ENCODE measurements around the gene PTPRN2.
"Not testable (repeated sequence)": the region's sequence is repeated elsewhere in the genome, so short reads cannot be mapped to it uniquely, and the experiment has no call there.

PTPRN2 gene

GRCh38 chr7:158532093-158532627, 55.5 kb downstream of the PTPRN2 start:
- no peak for DNase-seq (ENCODE audit: low read depth in 3 of 3)

- DNase-seq (ENCODE audit: low read depth in 3 of 3), result no peak
Measured at GRCh38 chr7:158531661-158532060, 56.0 kb downstream of the PTPRN2 start.

- DNase-seq (ENCODE audit: low read depth in 3 of 3), result no peak
Measured at GRCh38 chr7:158530800-158531609, 56.6 kb downstream of the PTPRN2 start.

- no peak for DNase-seq (ENCODE audit: low read depth in 3 of 3)
Measured at GRCh38 chr7:158529181-158530096, 58.2 kb downstream of the PTPRN2 start.

- no peak for DNase-seq (ENCODE audit: low read depth in 3 of 3)
Measured at GRCh38 chr7:158527915-158528502, 59.6 kb downstream of the PTPRN2 start.

GRCh38 chr7:158527495-158527894, 60.1 kb downstream of the PTPRN2 start:
- DNase-seq (ENCODE audit: low read depth in 3 of 3), result no peak

- DNase-seq (ENCODE audit: low read depth in 3 of 3), result no peak
Measured at GRCh38 chr7:158527038-158527437, 60.6 kb downstream of the PTPRN2 start.

- no peak for DNase-seq (ENCODE audit: low read depth in 3 of 3)
Measured at GRCh38 chr7:158526531-158526930, 61.1 kb downstream of the PTPRN2 start.

GRCh38 chr7:158525648-158526484, 61.8 kb downstream of the PTPRN2 start:
- no peak for DNase-seq (ENCODE audit: low read depth in 3 of 3)

- no peak for DNase-seq (ENCODE audit: low read depth in 3 of 3)
Measured at GRCh38 chr7:158524749-158525635, 62.6 kb downstream of the PTPRN2 start.

GRCh38 chr7:158524286-158524685, 63.3 kb downstream of the PTPRN2 start:
- DNase-seq (ENCODE audit: low read depth in 3 of 3), result not testable (repeated sequence)

- DNase-seq (ENCODE audit: low read depth in 3 of 3), result not testable (repeated sequence)
Measured at GRCh38 chr7:158523877-158524276, 63.7 kb downstream of the PTPRN2 start.

- DNase-seq (ENCODE audit: low read depth in 3 of 3), result not testable (repeated sequence)
Measured at GRCh38 chr7:158523165-158523856, 64.3 kb downstream of the PTPRN2 start.

- DNase-seq (ENCODE audit: low read depth in 3 of 3), result not testable (repeated sequence)
Measured at GRCh38 chr7:158521795-158522194, 65.8 kb downstream of the PTPRN2 start.

GRCh38 chr7:158520825-158521224, 66.8 kb downstream of the PTPRN2 start:
- no peak for DNase-seq (ENCODE audit: low read depth in 3 of 3)

- DNase-seq (ENCODE audit: low read depth in 3 of 3), result no peak
Measured at GRCh38 chr7:158519633-158520174, 67.9 kb downstream of the PTPRN2 start.

GRCh38 chr7:158518980-158519632, 68.5 kb downstream of the PTPRN2 start:
- DNase-seq (ENCODE audit: low read depth in 3 of 3), result no peak

- DNase-seq (ENCODE audit: low read depth in 3 of 3), result no peak
Measured at GRCh38 chr7:158517571-158517970, 70.1 kb downstream of the PTPRN2 start.

- no peak for DNase-seq (ENCODE audit: low read depth in 3 of 3)
Measured at GRCh38 chr7:158517072-158517471, 70.6 kb downstream of the PTPRN2 start.
